Liver (tissue), 9 donors: ENCODE measurements around the gene ST6GAL1. TPM values are rescaled to one million over a fixed set of nuclear protein-coding genes. Genes with fewer than 3 reads are reported as not detected.
A peak's percentile ranks its signal among the peaks of the same experiment; 100 is the strongest.

Experiments
- DNase-seq: peaks from one replicate; pipeline ENCODE4 v3.0.0-alpha.2; 2017; ENCODE audit warnings: low spot score
- H3K27ac ChIP-seq, 2 donors: one replicate each; pipeline ENCODE4 v1.7.0; 2013; ENCODE audit warnings: inconsistent platforms in 2 of 2, low read length in 2 of 2, control low read depth in 1 of 2, low read depth in 1 of 2, mild to moderate bottlenecking in 1 of 2
- H3K27me3 ChIP-seq, 4 donors: one replicate each; pipeline versions ENCODE4 v1.6.1 to v1.7.0; 2013; ENCODE audit warnings: low read length in 3 of 4, inconsistent platforms in 1 of 4, mild to moderate bottlenecking in 1 of 4, moderate library complexity in 1 of 4; ENCODE audit not compliant: control insufficient read depth in 4 of 4, insufficient read depth in 4 of 4
- H3K36me3 ChIP-seq, 4 donors: one replicate each; pipeline versions ENCODE4 v1.6.1 to v1.7.0; 2013; ENCODE audit warnings: low read length in 3 of 4, mild to moderate bottlenecking in 3 of 4, low read depth in 1 of 4, moderate library complexity in 1 of 4; ENCODE audit not compliant: control insufficient read depth in 4 of 4, insufficient read depth in 3 of 4
- H3K4me1 ChIP-seq, 4 donors: one replicate each; pipeline versions ENCODE4 v1.6.1 to v1.7.0; 2013; ENCODE audit warnings: low read length in 3 of 4, mild to moderate bottlenecking in 3 of 4, moderate library complexity in 1 of 4; ENCODE audit not compliant: control insufficient read depth in 4 of 4, insufficient read depth in 4 of 4
- H3K4me3 ChIP-seq, 3 donors: one replicate each; pipeline versions ENCODE4 v1.6.1 to v1.7.0; 2013; ENCODE audit warnings: low read length in 3 of 3, control low read depth in 1 of 3, low read depth in 1 of 3, mild to moderate bottlenecking in 1 of 3
- H3K9ac ChIP-seq, 2 donors: one replicate each; pipeline ENCODE4 v1.7.0; 2013; ENCODE audit warnings: low read length in 2 of 2, mild to moderate bottlenecking in 2 of 2, moderate library complexity in 2 of 2, control low read depth in 1 of 2, low read depth in 1 of 2
- H3K9me3 ChIP-seq, 4 donors: one replicate each; pipeline versions ENCODE4 v1.6.1 to v1.7.0; 2013; ENCODE audit warnings: low read length in 3 of 4; ENCODE audit not compliant: control insufficient read depth in 4 of 4
- EGR1 ChIP-seq, 2 donors: IDR thresholded peaks; 2 replicates each; pipeline ENCODE4 v1.6.1; 2016 to 2018; ENCODE audit warnings: antibody characterized with exemption in 2 of 2, low read depth in 2 of 2
- FOXA1 ChIP-seq: IDR thresholded peaks from 2 replicates; pipeline ENCODE4 v1.6.1; 2016; ENCODE audit warnings: antibody characterized with exemption
- FOXA2 ChIP-seq: IDR thresholded peaks from 2 replicates; pipeline ENCODE4 v1.6.1; 2016; ENCODE audit warnings: antibody characterized with exemption
- JUND ChIP-seq, 2 donors: IDR thresholded peaks; 2 replicates each; pipeline ENCODE4 v1.6.1; 2016; ENCODE audit warnings: antibody characterized with exemption in 2 of 2
- NR2F2 ChIP-seq: IDR thresholded peaks from 2 replicates; pipeline ENCODE4 v1.6.1; 2016; ENCODE audit warnings: antibody characterized with exemption
- RXRA ChIP-seq, 2 donors: IDR thresholded peaks; 2 replicates each; pipeline ENCODE4 v1.6.1; 2017 to 2018; ENCODE audit warnings: antibody characterized with exemption in 2 of 2, mild to moderate bottlenecking in 1 of 2
- TAF1 ChIP-seq: conservative IDR thresholded peaks from 2 replicates; pipeline ENCODE4 v1.6.1; 2016; ENCODE audit warnings: antibody characterized with exemption, mild to moderate bottlenecking
- WGBS: extraction: QIAGEN DNeasy Blood & Tissue Kit; methylation state at CpG from one replicate; pipeline ENCODE4 v1.1.7; 2013; 5-methylcytosine and 5-hydroxymethylcytosine counted together
- polyA plus RNA-seq, 2 donors: library from polyadenylated mRNA; stranded (reverse) in 1 of 2; unstranded in 1 of 2; fragments of 200-250 nt in 1 of 2; fragments of >200 nt in 1 of 2; fragmentation: Nextera tagmentation in 1 of 2; extraction: Ambion mirVana in 1 of 2; gene quantifications; one replicate each; pipeline versions ENCODE4 v1.2.1 to v1.2.3, GENCODE V29; 2013 to 2015
- total RNA-seq, 2 donors: library from RNA; depleted of rRNA; stranded (reverse); fragments of >200 nt; gene quantifications; one replicate each; pipeline ENCODE4 v1.2.3, GENCODE V29; 2014
- TF ChIP-seq, protein P1 (sequence below): IDR thresholded peaks from 2 replicates; pipeline ENCODE4 v1.6.1; 2016; ENCODE audit warnings: antibody characterized with exemption
- TF ChIP-seq, protein P2 (sequence below): IDR thresholded peaks from 2 replicates; pipeline ENCODE4 v1.6.1; 2016; ENCODE audit warnings: antibody characterized with exemption
- TF ChIP-seq, protein P3 (sequence below): IDR thresholded peaks from 2 replicates; pipeline ENCODE4 v1.6.1; 2016; ENCODE audit warnings: antibody characterized with exemption, mild to moderate bottlenecking
- donor health status: healthy.
- donor health status: healthy.
- donor health status: healthy.
- donor health status: healthy.
- donor health status: healthy.

Gene ST6GAL1
- total and polyA plus RNA-seq, 4 donors, result 102 to 425 (median 328) TPM

DNA sequence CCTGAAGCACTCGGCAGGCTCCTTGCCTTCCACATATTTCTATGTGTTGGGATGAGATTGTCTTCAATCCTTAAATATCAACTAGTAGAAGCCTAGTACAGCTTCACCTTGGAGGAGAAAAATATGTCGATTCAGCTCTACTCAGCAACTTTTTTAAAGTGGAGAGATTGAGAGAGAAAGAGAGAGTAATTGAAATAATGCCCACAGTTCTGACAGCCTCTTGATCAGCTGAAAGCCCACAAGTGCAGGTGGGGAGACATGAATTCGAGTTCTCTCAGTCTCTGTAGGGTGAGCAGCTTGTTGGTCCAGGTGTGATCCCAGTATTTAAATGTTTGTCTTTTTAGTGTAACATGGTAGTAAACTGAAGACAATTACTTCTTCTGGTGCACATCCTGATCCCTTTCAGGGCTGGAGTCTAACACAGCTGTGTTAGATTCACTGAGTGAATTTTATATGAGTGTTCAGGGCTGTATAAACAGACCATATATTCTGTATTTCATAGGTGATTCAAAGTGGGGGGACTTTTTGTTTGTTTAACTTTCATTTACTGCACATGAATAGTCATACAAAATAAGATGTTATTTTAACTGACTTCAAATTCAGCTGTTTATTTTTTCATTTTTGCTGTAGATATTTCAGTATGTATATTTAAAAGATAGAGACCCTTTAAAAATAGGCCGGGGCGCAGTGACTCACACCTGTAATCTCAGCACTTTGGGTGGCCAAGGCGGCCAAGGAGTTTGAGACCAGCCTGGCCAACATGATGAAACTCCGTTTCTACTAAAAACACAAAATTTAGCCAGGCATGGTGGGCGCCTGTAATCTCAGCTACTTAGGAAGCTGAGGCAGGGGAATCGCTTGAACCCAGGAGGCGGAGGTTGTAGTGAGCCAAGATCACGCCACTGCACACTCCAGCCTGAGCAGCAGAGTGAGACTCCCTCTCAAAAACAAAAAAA is 64.0 kb downstream of the ST6GAL1 start:
- H3K4me3 ChIP-seq, result no peak overlapping the region
- no peaks in the 10 kb centered on the region for H3K27me3 ChIP-seq
- peak overlapping the region; percentile 1 to 26 for H3K27ac ChIP-seq
- DNase-seq, result no peak
- TF ChIP-seq FOXA1 (no peak), JUND (IDR thresholded peaks at IDR 0.05) (no peak), FOXA2 (no peak), EGR1 (IDR thresholded peaks at IDR 0.05; ENCODE audit: low read depth in 2 of 2) (no peak)
- TF ChIP-seq, protein P1, sequence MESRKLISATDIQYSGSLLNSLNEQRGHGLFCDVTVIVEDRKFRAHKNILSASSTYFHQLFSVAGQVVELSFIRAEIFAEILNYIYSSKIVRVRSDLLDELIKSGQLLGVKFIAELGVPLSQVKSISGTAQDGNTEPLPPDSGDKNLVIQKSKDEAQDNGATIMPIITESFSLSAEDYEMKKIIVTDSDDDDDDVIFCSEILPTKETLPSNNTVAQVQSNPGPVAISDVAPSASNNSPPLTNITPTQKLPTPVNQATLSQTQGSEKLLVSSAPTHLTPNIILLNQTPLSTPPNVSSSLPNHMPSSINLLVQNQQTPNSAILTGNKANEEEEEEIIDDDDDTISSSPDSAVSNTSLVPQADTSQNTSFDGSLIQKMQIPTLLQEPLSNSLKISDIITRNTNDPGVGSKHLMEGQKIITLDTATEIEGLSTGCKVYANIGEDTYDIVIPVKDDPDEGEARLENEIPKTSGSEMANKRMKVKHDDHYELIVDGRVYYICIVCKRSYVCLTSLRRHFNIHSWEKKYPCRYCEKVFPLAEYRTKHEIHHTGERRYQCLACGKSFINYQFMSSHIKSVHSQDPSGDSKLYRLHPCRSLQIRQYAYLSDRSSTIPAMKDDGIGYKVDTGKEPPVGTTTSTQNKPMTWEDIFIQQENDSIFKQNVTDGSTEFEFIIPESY, result no peak
- TF ChIP-seq, protein P2, sequence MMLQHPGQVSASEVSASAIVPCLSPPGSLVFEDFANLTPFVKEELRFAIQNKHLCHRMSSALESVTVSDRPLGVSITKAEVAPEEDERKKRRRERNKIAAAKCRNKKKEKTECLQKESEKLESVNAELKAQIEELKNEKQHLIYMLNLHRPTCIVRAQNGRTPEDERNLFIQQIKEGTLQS, result no peak
- H3K9me3 ChIP-seq, result no peaks in the 10 kb centered on the region
- H3K4me1 ChIP-seq, result peaks cover 4 to 37% (median 16%) of the 10 kb centered on the region in 4 donors
- no peaks in the 10 kb centered on the region for H3K36me3 ChIP-seq
- 93% methylated on average over 11 of the region's 11 CpGs for WGBS
- peak overlapping the region in 1 of 2 donors; percentile 24 for H3K9ac ChIP-seq

DNA sequence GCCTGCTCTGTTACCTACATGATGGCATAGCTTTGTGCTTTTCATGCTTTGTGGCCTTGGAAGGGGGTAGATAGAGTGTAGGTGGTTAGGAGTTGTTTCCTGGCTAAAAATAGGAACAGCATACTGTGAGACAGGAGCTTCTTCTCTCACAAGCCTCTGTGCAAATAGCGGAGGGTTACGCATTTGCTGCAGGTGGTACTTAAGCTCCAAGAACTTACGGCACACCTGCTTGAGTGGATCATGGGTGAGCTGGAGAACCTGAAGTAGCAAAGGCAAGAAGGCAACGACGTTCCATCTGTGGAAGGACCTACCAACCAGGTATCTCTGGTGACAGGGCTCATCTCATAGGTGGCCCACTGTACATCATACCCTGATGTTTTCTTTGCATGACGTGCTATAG is 66.0 kb downstream of the ST6GAL1 start:
- H3K4me1 ChIP-seq, result peaks cover 0 to 19% (median 9%) of the 10 kb centered on the region in 4 donors
- no peak overlapping the region for H3K4me3 ChIP-seq
- WGBS, result 96% methylated on average over 6 of the region's 6 CpGs
- no peak for DNase-seq
- H3K9me3 ChIP-seq, result no peaks in the 10 kb centered on the region
- TF ChIP-seq FOXA2, result no peak
- TF ChIP-seq TAF1, result no peak
- TF ChIP-seq NR2F2, result no peak
- TF ChIP-seq, protein P2, result no peak
- TF ChIP-seq, protein P1, result no peak
- TF ChIP-seq JUND (IDR thresholded peaks at IDR 0.05), result no peak
- no peak for TF ChIP-seq RXRA (IDR thresholded peaks at IDR 0.05)
- TF ChIP-seq, protein P3, sequence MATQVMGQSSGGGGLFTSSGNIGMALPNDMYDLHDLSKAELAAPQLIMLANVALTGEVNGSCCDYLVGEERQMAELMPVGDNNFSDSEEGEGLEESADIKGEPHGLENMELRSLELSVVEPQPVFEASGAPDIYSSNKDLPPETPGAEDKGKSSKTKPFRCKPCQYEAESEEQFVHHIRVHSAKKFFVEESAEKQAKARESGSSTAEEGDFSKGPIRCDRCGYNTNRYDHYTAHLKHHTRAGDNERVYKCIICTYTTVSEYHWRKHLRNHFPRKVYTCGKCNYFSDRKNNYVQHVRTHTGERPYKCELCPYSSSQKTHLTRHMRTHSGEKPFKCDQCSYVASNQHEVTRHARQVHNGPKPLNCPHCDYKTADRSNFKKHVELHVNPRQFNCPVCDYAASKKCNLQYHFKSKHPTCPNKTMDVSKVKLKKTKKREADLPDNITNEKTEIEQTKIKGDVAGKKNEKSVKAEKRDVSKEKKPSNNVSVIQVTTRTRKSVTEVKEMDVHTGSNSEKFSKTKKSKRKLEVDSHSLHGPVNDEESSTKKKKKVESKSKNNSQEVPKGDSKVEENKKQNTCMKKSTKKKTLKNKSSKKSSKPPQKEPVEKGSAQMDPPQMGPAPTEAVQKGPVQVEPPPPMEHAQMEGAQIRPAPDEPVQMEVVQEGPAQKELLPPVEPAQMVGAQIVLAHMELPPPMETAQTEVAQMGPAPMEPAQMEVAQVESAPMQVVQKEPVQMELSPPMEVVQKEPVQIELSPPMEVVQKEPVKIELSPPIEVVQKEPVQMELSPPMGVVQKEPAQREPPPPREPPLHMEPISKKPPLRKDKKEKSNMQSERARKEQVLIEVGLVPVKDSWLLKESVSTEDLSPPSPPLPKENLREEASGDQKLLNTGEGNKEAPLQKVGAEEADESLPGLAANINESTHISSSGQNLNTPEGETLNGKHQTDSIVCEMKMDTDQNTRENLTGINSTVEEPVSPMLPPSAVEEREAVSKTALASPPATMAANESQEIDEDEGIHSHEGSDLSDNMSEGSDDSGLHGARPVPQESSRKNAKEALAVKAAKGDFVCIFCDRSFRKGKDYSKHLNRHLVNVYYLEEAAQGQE, result no peak
- no peaks in the 10 kb centered on the region for H3K36me3 ChIP-seq
- peak overlapping the region in 1 of 2 donors; percentile 6 for H3K27ac ChIP-seq
- no peaks in the 10 kb centered on the region for H3K27me3 ChIP-seq
- no peak overlapping the region for H3K9ac ChIP-seq
